Left renal pelvis (tissue), 4 donors: ENCODE results near the gene TMC7. TPM values are rescaled to one million over a fixed set of nuclear protein-coding genes. Genes with fewer than 3 reads are reported as not detected.
A peak's percentile ranks its signal among the peaks of the same experiment; 100 is the strongest.

ENCODE experiments used
- DNase-seq, 4 donors: peaks; one replicate each; pipeline ENCODE4 v3.0.0-alpha.2; 2013; ENCODE audit warnings: low read depth in 4 of 4, low spot score in 3 of 4
- polyA plus RNA-seq, 4 donors: library from polyadenylated mRNA; unstranded; fragments of 120-200 nt; gene quantifications; one replicate each; pipeline ENCODE4 v1.2.1, GENCODE V29; 2013; ENCODE audit not compliant: insufficient read length in 4 of 4

TMC7 gene
- polyA plus RNA-seq, 4 donors, result 1.00 to 2.4 (median 1.5) TPM

GRCh38 chr16:19021747-19022146 lies 38.0 kb downstream of the TMC7 start:
- no peak for DNase-seq

GRCh38 chr16:19027416-19027815 lies 43.7 kb downstream of the TMC7 start:
- no peak for DNase-seq

- no peak for DNase-seq
These were observed 46.2 kb downstream of the TMC7 start for GRCh38 chr16:19029980-19030379.

GRCh38 chr16:19031738-19032137 lies 48.0 kb downstream of the TMC7 start:
- no peak for DNase-seq

GRCh38 chr16:19033761-19034160 lies 50.0 kb downstream of the TMC7 start:
- no peak for DNase-seq

GRCh38 chr16:19040400-19040799 lies 56.7 kb downstream of the TMC7 start:
- no peak for DNase-seq

- DNase-seq, result no peak
These were observed 61.0 kb downstream of the TMC7 start for GRCh38 chr16:19044769-19045168.

GRCh38 chr16:19046062-19046461 lies 62.3 kb downstream of the TMC7 start:
- DNase-seq, result no peak

GRCh38 chr16:19062706-19063105 lies 79.0 kb downstream of the TMC7 start:
- DNase-seq, result no peak

- DNase-seq, result no peak
These were observed 83.2 kb downstream of the TMC7 start for GRCh38 chr16:19066988-19067348.

GRCh38 chr16:19067349-19068236 lies 83.9 kb downstream of the TMC7 start, which contains the start of gene COQ7:
Gene COQ7 (plus strand): TSS chr16:19067614. CDS start chr16:19067665, 51 bp downstream.
- DNase-seq, result peak; percentile 100

- no peak for DNase-seq
These were observed 84.6 kb downstream of the TMC7 start for GRCh38 chr16:19068237-19068815.

- DNase-seq, result no peak
These were observed 88.4 kb downstream of the TMC7 start for GRCh38 chr16:19071811-19072777.

GRCh38 chr16:19073344-19073743 lies 89.6 kb downstream of the TMC7 start:
- DNase-seq, result no peak

GRCh38 chr16:19073863-19074262 lies 90.1 kb downstream of the TMC7 start:
- no peak for DNase-seq

GRCh38 chr16:19075511-19075910 lies 91.8 kb downstream of the TMC7 start:
- DNase-seq, result no peak

GRCh38 chr16:19077879-19078278 lies 94.1 kb downstream of the TMC7 start:
- no peak for DNase-seq

- no peak for DNase-seq
These were observed 99.9 kb downstream of the TMC7 start for GRCh38 chr16:19083670-19084069.

GRCh38 chr16:19084139-19084538 lies 100.4 kb downstream of the TMC7 start:
- DNase-seq, result no peak

- DNase-seq, result no peak
These were observed 101.1 kb downstream of the TMC7 start for GRCh38 chr16:19084879-19085278.

- DNase-seq, result no peak
These were observed 102.0 kb downstream of the TMC7 start for GRCh38 chr16:19085679-19086200.
